ENCODE data around the gene LTA4H.
"Not testable (repeated sequence)": the region's sequence is repeated elsewhere in the genome, so short reads cannot be mapped to it uniquely, and the experiment has no call there.

Gene LTA4H

GRCh38 chr12:95995238-95996031 lies 40.0 kb downstream of the LTA4H start:
- DNase-seq (ENCODE audit: insufficient read length, low spot score): no peak
- no peak for FAIRE-seq

GRCh38 chr12:95994476-95994875 lies 40.9 kb downstream of the LTA4H start:
- no peak for DNase-seq (ENCODE audit: insufficient read length, low spot score)
- no peak for FAIRE-seq

- DNase-seq (ENCODE audit: insufficient read length, low spot score) (no peak), FAIRE-seq (no peak)
Observed at GRCh38 chr12:95993907-95994306, 41.5 kb downstream of the LTA4H start.

GRCh38 chr12:95990136-95990535 lies 45.3 kb downstream of the LTA4H start:
- FAIRE-seq (no peak), DNase-seq (ENCODE audit: insufficient read length, low spot score) (no peak)

GRCh38 chr12:95989504-95990123 lies 45.8 kb downstream of the LTA4H start:
- no peak for DNase-seq (ENCODE audit: insufficient read length, low spot score)
- FAIRE-seq: no peak

- FAIRE-seq (no peak), DNase-seq (ENCODE audit: insufficient read length, low spot score) (no peak)
Observed at GRCh38 chr12:95988506-95989275, 46.7 kb downstream of the LTA4H start.

GRCh38 chr12:95986635-95987570 lies 48.5 kb downstream of the LTA4H start:
- DNase-seq (ENCODE audit: insufficient read length, low spot score) (no peak), FAIRE-seq (no peak)

- no peak for FAIRE-seq
Observed at GRCh38 chr12:95984682-95985081, 50.7 kb downstream of the LTA4H start.

GRCh38 chr12:95982602-95983001 lies 52.8 kb downstream of the LTA4H start:
- no peak for FAIRE-seq
- no peak for DNase-seq (ENCODE audit: insufficient read length, low spot score)

More at GRCh38 chr12:95984682-95985081, 50.7 kb downstream of the LTA4H start:
- no peak for DNase-seq (ENCODE audit: insufficient read length, low spot score)

GRCh38 chr12:95980437-95980836 lies 55.0 kb downstream of the LTA4H start:
- DNase-seq (ENCODE audit: insufficient read length, low spot score): no peak
- no peak for FAIRE-seq

GRCh38 chr12:95978774-95979173 lies 56.6 kb downstream of the LTA4H start:
- DNase-seq (ENCODE audit: insufficient read length, low spot score) (no peak), FAIRE-seq (no peak)

- DNase-seq (ENCODE audit: insufficient read length, low spot score) (no peak), FAIRE-seq (no peak)
Observed at GRCh38 chr12:95978351-95978750, 57.0 kb downstream of the LTA4H start.

GRCh38 chr12:95977764-95978305 lies 57.6 kb downstream of the LTA4H start:
- no peak for FAIRE-seq
- DNase-seq (ENCODE audit: insufficient read length, low spot score): no peak

- DNase-seq (ENCODE audit: insufficient read length, low spot score): no peak
Observed at GRCh38 chr12:95976416-95976832, 59.0 kb downstream of the LTA4H start.

GRCh38 chr12:95975491-95975890 lies 59.9 kb downstream of the LTA4H start:
- FAIRE-seq: no peak

More at GRCh38 chr12:95976416-95976832, 59.0 kb downstream of the LTA4H start:
- FAIRE-seq: no peak

GRCh38 chr12:95974358-95974757 lies 61.0 kb downstream of the LTA4H start:
- DNase-seq (ENCODE audit: insufficient read length, low spot score) (no peak), FAIRE-seq (no peak)

More at GRCh38 chr12:95975491-95975890, 59.9 kb downstream of the LTA4H start:
- DNase-seq (ENCODE audit: insufficient read length, low spot score): no peak

GRCh38 chr12:95972832-95973456 lies 62.4 kb downstream of the LTA4H start:
- DNase-seq (ENCODE audit: insufficient read length, low spot score): no peak
- FAIRE-seq: no peak

GRCh38 chr12:95970905-95971304 lies 64.5 kb downstream of the LTA4H start:
- FAIRE-seq: no peak

GRCh38 chr12:95969116-95969515 lies 66.3 kb downstream of the LTA4H start:
- FAIRE-seq; DNase-seq (ENCODE audit: insufficient read length, low spot score): not testable (repeated sequence)

More at GRCh38 chr12:95970905-95971304, 64.5 kb downstream of the LTA4H start:
- no peak for DNase-seq (ENCODE audit: insufficient read length, low spot score)

All from GM19239 (cell line).